DND-41 (cell line): ENCODE measurements around the gene AKAP8.

Experiments
- ATAC-seq: fragments of 200-7000 bp; cut with Tn5 transposase; 3 replicates; pipeline ENCODE4 v1.9.1; 2021; ENCODE audit warnings: low read depth; ENCODE audit not compliant: insufficient read depth
- DNase-seq: peaks from one replicate; pipeline ENCODE4 v3.0.0-alpha.2; 2020
- H2AFZ ChIP-seq: 2 replicates; pipeline ENCODE4 v1.6.0; 2012; ENCODE audit warnings: low read depth, low read length
- H3K27ac ChIP-seq: 2 replicates; pipeline ENCODE4 v1.5.1; 2012; ENCODE audit warnings: low read length, inconsistent platforms
- H3K27me3 ChIP-seq: fragments of 200-600 bp; sonication (generic); 2 replicates; pipeline ENCODE4 v1.6.0; 2012; ENCODE audit warnings: low read length, mild to moderate bottlenecking, inconsistent platforms; ENCODE audit not compliant: insufficient read depth, poor library complexity
- H3K36me3 ChIP-seq: 2 replicates; pipeline ENCODE4 v1.5.1; 2012; ENCODE audit warnings: low read length, inconsistent platforms; ENCODE audit not compliant: insufficient read depth
- H3K4me1 ChIP-seq: 2 replicates; pipeline ENCODE4 v1.5.1; 2012; ENCODE audit warnings: mild to moderate bottlenecking, low read length; ENCODE audit not compliant: insufficient read depth
- H3K4me2 ChIP-seq: 2 replicates; pipeline ENCODE4 v1.6.0; 2012; ENCODE audit warnings: mild to moderate bottlenecking, moderate library complexity, low read length, inconsistent platforms; ENCODE audit not compliant: insufficient read depth
- H3K4me3 ChIP-seq, 2 experiments: fragments of 200-600 bp in 1 of 2; shearing (Covaris generic) in 1 of 2; 2 replicates each; pipeline ENCODE4 v1.5.1; 2012 to 2016; ENCODE audit warnings: inconsistent platforms in 2 of 2, low read length in 2 of 2, mild to moderate bottlenecking in 2 of 2, low read depth in 1 of 2, moderate library complexity in 1 of 2
- H3K79me2 ChIP-seq: 2 replicates; pipeline ENCODE4 v1.6.0; 2012; ENCODE audit warnings: low read length, inconsistent platforms; ENCODE audit not compliant: insufficient read depth
- H3K9ac ChIP-seq: 2 replicates; pipeline ENCODE4 v1.6.0; 2012; ENCODE audit warnings: low read depth, mild to moderate bottlenecking, inconsistent platforms, low read length, moderate library complexity
- H3K9me3 ChIP-seq: 2 replicates; pipeline ENCODE4 v1.5.1; 2012; ENCODE audit warnings: low read length, moderate library complexity, mild to moderate bottlenecking, inconsistent platforms; ENCODE audit not compliant: insufficient read depth, severe bottlenecking
- H4K20me1 ChIP-seq: 2 replicates; pipeline ENCODE4 v1.6.0; 2012; ENCODE audit warnings: low read length; ENCODE audit not compliant: insufficient read depth
- CTCF ChIP-seq: IDR thresholded peaks from 2 replicates; pipeline ENCODE4 v1.5.1; 2012; ENCODE audit warnings: borderline replicate concordance, low read length, moderate library complexity, mild to moderate bottlenecking; ENCODE audit not compliant: poor library complexity, severe bottlenecking; ENCODE audit errors: extremely low read depth
- EZH2 ChIP-seq: IDR thresholded peaks from 3 replicates; pipeline ENCODE4 v1.6.1; 2012; ENCODE audit warnings: borderline replicate concordance, low read depth, mild to moderate bottlenecking, moderate library complexity, low read length, inconsistent platforms; ENCODE audit not compliant: severe bottlenecking

AKAP8 gene

GRCh38 chr19:15399635-15400034 is 20.0 kb upstream of the AKAP8 start:
- peaks cover 42% of the 10 kb centered on the region for H3K79me2 ChIP-seq

GRCh38 chr19:15399234-15399515 is 19.6 kb upstream of the AKAP8 start:
- Histone ChIP-seq H3K9me3 (no peaks in the 10 kb centered on the region), H3K36me3 (peaks cover 91% of the 10 kb centered on the region), H3K27ac (no peak overlapping the region), H3K4me1 (no peaks in the 10 kb centered on the region), H3K4me2 (no peak overlapping the region), H2AFZ (no peak overlapping the region), H3K4me3 (no peak overlapping the region), H3K79me2 (peaks cover 38% of the 10 kb centered on the region), H4K20me1 (peaks cover 66% of the 10 kb centered on the region), H3K27me3 (no peaks in the 10 kb centered on the region), H3K9ac (no peak overlapping the region)
- no peak for DNase-seq
- TF ChIP-seq CTCF: no peak
- no peak for TF ChIP-seq EZH2
- no peak for ATAC-seq

More at GRCh38 chr19:15399635-15400034, 20.0 kb upstream of the AKAP8 start:
- H3K4me1 ChIP-seq: no peaks in the 10 kb centered on the region
- H3K36me3 ChIP-seq: peaks cover 92% of the 10 kb centered on the region
- no peaks in the 10 kb centered on the region for H3K27me3 ChIP-seq
- H4K20me1 ChIP-seq: peaks cover 71% of the 10 kb centered on the region
- no peak overlapping the region for H3K9ac ChIP-seq
- TF ChIP-seq EZH2: no peak
- H3K4me2 ChIP-seq: no peak overlapping the region
- no peak overlapping the region for H3K27ac ChIP-seq
- H3K4me3 ChIP-seq: no peak overlapping the region
- H2AFZ ChIP-seq: no peak overlapping the region
- H3K9me3 ChIP-seq: no peaks in the 10 kb centered on the region
- ATAC-seq: no peak
- no peak for DNase-seq

- Histone ChIP-seq H3K27me3 (no peaks in the 10 kb centered on the region), H3K4me3 (no peak overlapping the region), H3K4me1 (no peaks in the 10 kb centered on the region), H2AFZ (no peak overlapping the region), H3K79me2 (peaks cover 35% of the 10 kb centered on the region), H3K9ac (no peak overlapping the region), H3K4me2 (no peak overlapping the region), H3K9me3 (no peaks in the 10 kb centered on the region), H3K36me3 (peaks cover 91% of the 10 kb centered on the region), H3K27ac (no peak overlapping the region), H4K20me1 (peaks cover 61% of the 10 kb centered on the region)
- ATAC-seq: no peak
- no peak for DNase-seq
- TF ChIP-seq CTCF: no peak
Observed at GRCh38 chr19:15398501-15399233, 19.1 kb upstream of the AKAP8 start.

- Histone ChIP-seq H3K9ac (no peak overlapping the region), H3K36me3 (peaks cover 86% of the 10 kb centered on the region), H3K27me3 (no peaks in the 10 kb centered on the region), H3K27ac (no peak overlapping the region), H3K4me3 (no peak overlapping the region), H3K79me2 (peaks cover 26% of the 10 kb centered on the region), H3K4me1 (no peaks in the 10 kb centered on the region), H4K20me1 (peaks cover 53% of the 10 kb centered on the region), H3K9me3 (no peaks in the 10 kb centered on the region), H2AFZ (no peak overlapping the region), H3K4me2 (no peak overlapping the region)
- ATAC-seq (no peak), DNase-seq (no peak)
- TF ChIP-seq EZH2: no peak
- no peak for TF ChIP-seq CTCF
Observed at GRCh38 chr19:15397782-15398181, 18.2 kb upstream of the AKAP8 start.
